Measurements from ENCODE around the gene TAS1R3.
A peak's percentile ranks its signal among the peaks of the same experiment; 100 is the strongest.

Gene TAS1R3

GRCh38 chr1:1317420-1317819 lies 13.7 kb upstream of the TAS1R3 start:
- no peaks in the 10 kb centered on the region for H3K9me3 Mint-ChIP-seq
- H3K4me1 Mint-ChIP-seq: peaks cover 11% of the 10 kb centered on the region
- peaks cover 33% of the 10 kb centered on the region for H3K36me3 Mint-ChIP-seq (ENCODE audit: insufficient read depth)
- H3K27ac Mint-ChIP-seq (ENCODE audit: low read depth): no peak overlapping the region
- no peaks in the 10 kb centered on the region for H3K27me3 Mint-ChIP-seq
- H3K4me3 Mint-ChIP-seq: no peak overlapping the region
- DNase-seq (ENCODE audit: low spot score in 2 of 2): no peak
- no peak for ATAC-seq (replicated peaks; ENCODE audit: extremely low read depth, poor library complexity, severe bottlenecking)

GRCh38 chr1:1318131-1318652 lies 12.9 kb upstream of the TAS1R3 start:
- Mint-ChIP-seq H3K27ac (ENCODE audit: low read depth) (no peak overlapping the region), H3K4me3 (no peak overlapping the region), H3K27me3 (no peaks in the 10 kb centered on the region), H3K4me1 (peaks cover 18% of the 10 kb centered on the region), H3K9me3 (no peaks in the 10 kb centered on the region), H3K36me3 (ENCODE audit: insufficient read depth) (peaks cover 31% of the 10 kb centered on the region)
- ATAC-seq (replicated peaks; ENCODE audit: extremely low read depth, poor library complexity, severe bottlenecking) (no peak), DNase-seq (ENCODE audit: low spot score in 2 of 2) (no peak)

- Mint-ChIP-seq H3K27me3 (no peaks in the 10 kb centered on the region), H3K27ac (ENCODE audit: low read depth) (no peak overlapping the region), H3K4me3 (no peak overlapping the region), H3K4me1 (peaks cover 25% of the 10 kb centered on the region), H3K36me3 (ENCODE audit: insufficient read depth) (peaks cover 28% of the 10 kb centered on the region), H3K9me3 (no peaks in the 10 kb centered on the region)
- DNase-seq (ENCODE audit: low spot score in 2 of 2): no peak
- ATAC-seq (replicated peaks; ENCODE audit: extremely low read depth, poor library complexity, severe bottlenecking): no peak
These were observed 12.1 kb upstream of the TAS1R3 start for GRCh38 chr1:1318777-1319645.

- Mint-ChIP-seq H3K9me3 (no peaks in the 10 kb centered on the region), H3K4me1 (peaks cover 29% of the 10 kb centered on the region), H3K27me3 (no peaks in the 10 kb centered on the region), H3K27ac (ENCODE audit: low read depth) (no peak overlapping the region), H3K36me3 (ENCODE audit: insufficient read depth) (peaks cover 28% of the 10 kb centered on the region), H3K4me3 (no peak overlapping the region)
- DNase-seq (ENCODE audit: low spot score in 2 of 2) (no peak), ATAC-seq (replicated peaks; ENCODE audit: extremely low read depth, poor library complexity, severe bottlenecking) (no peak)
These were observed 11.5 kb upstream of the TAS1R3 start for GRCh38 chr1:1319646-1319941.

GRCh38 chr1:1320666-1321448 lies 10.2 kb upstream of the TAS1R3 start:
- Mint-ChIP-seq H3K27ac (ENCODE audit: low read depth) (peak overlapping the region; percentile 62), H3K9me3 (no peaks in the 10 kb centered on the region), H3K4me3 (no peak overlapping the region), H3K27me3 (no peaks in the 10 kb centered on the region), H3K36me3 (ENCODE audit: insufficient read depth) (peaks cover 29% of the 10 kb centered on the region), H3K4me1 (peaks cover 30% of the 10 kb centered on the region)
- no peak for ATAC-seq (replicated peaks; ENCODE audit: extremely low read depth, poor library complexity, severe bottlenecking)
- DNase-seq (ENCODE audit: low spot score in 2 of 2): no peak

GRCh38 chr1:1321477-1321876 lies 9.6 kb upstream of the TAS1R3 start:
- Mint-ChIP-seq H3K27ac (ENCODE audit: low read depth) (no peak overlapping the region), H3K9me3 (no peaks in the 10 kb centered on the region), H3K36me3 (ENCODE audit: insufficient read depth) (peaks cover 27% of the 10 kb centered on the region), H3K4me3 (no peak overlapping the region), H3K27me3 (no peaks in the 10 kb centered on the region), H3K4me1 (peaks cover 36% of the 10 kb centered on the region)
- ATAC-seq (replicated peaks; ENCODE audit: extremely low read depth, poor library complexity, severe bottlenecking) (no peak), DNase-seq (ENCODE audit: low spot score in 2 of 2) (no peak)

- Mint-ChIP-seq H3K36me3 (ENCODE audit: insufficient read depth) (peaks cover 24% of the 10 kb centered on the region), H3K4me3 (peak overlapping the region; percentile 84)
These were observed 8.7 kb upstream of the TAS1R3 start for GRCh38 chr1:1322418-1322817.

GRCh38 chr1:1322952-1323351 lies 8.1 kb upstream of the TAS1R3 start:
- H3K4me3 Mint-ChIP-seq: peak overlapping the region; percentile 84
- DNase-seq (ENCODE audit: low spot score in 2 of 2) (no peak), ATAC-seq (replicated peaks; ENCODE audit: extremely low read depth, poor library complexity, severe bottlenecking) (no peak)
- peaks cover 36% of the 10 kb centered on the region for H3K4me1 Mint-ChIP-seq
- H3K27me3 Mint-ChIP-seq: no peaks in the 10 kb centered on the region
- no peaks in the 10 kb centered on the region for H3K9me3 Mint-ChIP-seq
- H3K36me3 Mint-ChIP-seq (ENCODE audit: insufficient read depth): peaks cover 23% of the 10 kb centered on the region
- no peak overlapping the region for H3K27ac Mint-ChIP-seq (ENCODE audit: low read depth)

More at GRCh38 chr1:1322418-1322817, 8.7 kb upstream of the TAS1R3 start:
- Mint-ChIP-seq H3K27me3 (no peaks in the 10 kb centered on the region), H3K9me3 (no peaks in the 10 kb centered on the region), H3K4me1 (peaks cover 36% of the 10 kb centered on the region), H3K27ac (ENCODE audit: low read depth) (no peak overlapping the region)
- no peak for DNase-seq (ENCODE audit: low spot score in 2 of 2)
- ATAC-seq (replicated peaks; ENCODE audit: extremely low read depth, poor library complexity, severe bottlenecking): no peak

GRCh38 chr1:1324084-1324523 lies 7.0 kb upstream of the TAS1R3 start:
- Mint-ChIP-seq H3K27ac (ENCODE audit: low read depth) (peak overlapping the region; percentile 89), H3K36me3 (ENCODE audit: insufficient read depth) (peaks cover 18% of the 10 kb centered on the region), H3K4me3 (peak overlapping the region; percentile 84), H3K27me3 (no peaks in the 10 kb centered on the region), H3K9me3 (no peaks in the 10 kb centered on the region), H3K4me1 (peaks cover 36% of the 10 kb centered on the region)
- DNase-seq (ENCODE audit: low spot score in 2 of 2) (no peak), ATAC-seq (replicated peaks; ENCODE audit: extremely low read depth, poor library complexity, severe bottlenecking) (peak; percentile 41)

- Mint-ChIP-seq H3K36me3 (ENCODE audit: insufficient read depth) (peaks cover 13% of the 10 kb centered on the region), H3K27ac (ENCODE audit: low read depth) (peak within 1 kb of the TSS; percentile 89), H3K27me3 (no peaks in the 10 kb centered on the region), H3K4me3 (peak within 1 kb of the TSS; percentile 84), H3K4me1 (peaks cover 36% of the 10 kb centered on the region), H3K9me3 (no peaks in the 10 kb centered on the region)
- ATAC-seq (replicated peaks; ENCODE audit: extremely low read depth, poor library complexity, severe bottlenecking): peak; percentile 90
- DNase-seq (ENCODE audit: low spot score in 2 of 2): peak; percentile 90 to 91
These were observed 6.4 kb upstream of the TAS1R3 start, which contains the start of the genes CPTP and INTS11 for GRCh38 chr1:1324524-1325287. Gene CPTP (plus strand): TSS chr1:1324802. CDS start chr1:1326911, 2,109 bp downstream. Gene INTS11 (minus strand): TSS chr1:1324660. CDS start chr1:1324608, 52 bp downstream.

GRCh38 chr1:1325288-1326074 lies 5.6 kb upstream of the TAS1R3 start:
- Mint-ChIP-seq H3K36me3 (ENCODE audit: insufficient read depth) (peaks cover 13% of the 10 kb centered on the region), H3K4me1 (peaks cover 31% of the 10 kb centered on the region), H3K4me3 (peak overlapping the region; percentile 84), H3K9me3 (no peaks in the 10 kb centered on the region), H3K27me3 (no peaks in the 10 kb centered on the region), H3K27ac (ENCODE audit: low read depth) (peak overlapping the region; percentile 89)
- no peak for ATAC-seq (replicated peaks; ENCODE audit: extremely low read depth, poor library complexity, severe bottlenecking)
- no peak for DNase-seq (ENCODE audit: low spot score in 2 of 2)
